ENCODE results near the gene ULK2.
A peak's percentile ranks its signal among the peaks of the same experiment; 100 is the strongest.
"Not testable (repeated sequence)": the region's sequence is repeated elsewhere in the genome, so short reads cannot be mapped to it uniquely, and the experiment has no call there.

The ULK2 gene

GRCh38 chr17:19860647-19861177 is 7.0 kb downstream of the ULK2 start:
- not testable (repeated sequence) for DNase-seq

- DNase-seq: no peak
These were observed 10.1 kb downstream of the ULK2 start for GRCh38 chr17:19857640-19858039.

GRCh38 chr17:19833914-19834313 is 33.8 kb downstream of the ULK2 start:
- DNase-seq: no peak

- no peak for DNase-seq
These were observed 37.7 kb downstream of the ULK2 start for GRCh38 chr17:19830061-19830460.

GRCh38 chr17:19812407-19812806 is 55.3 kb downstream of the ULK2 start:
- DNase-seq: no peak

GRCh38 chr17:19805006-19805405 is 62.7 kb downstream of the ULK2 start:
- DNase-seq: no peak

- DNase-seq: no peak
These were observed 67.2 kb downstream of the ULK2 start for GRCh38 chr17:19800571-19800970.

GRCh38 chr17:19799796-19800195 is 67.9 kb downstream of the ULK2 start:
- no peak for DNase-seq

- DNase-seq: no peak
These were observed 71.3 kb downstream of the ULK2 start for GRCh38 chr17:19796457-19796856.

- DNase-seq: no peak
These were observed 75.7 kb downstream of the ULK2 start for GRCh38 chr17:19791918-19792550.

- no peak for DNase-seq
These were observed 79.9 kb downstream of the ULK2 start for GRCh38 chr17:19787733-19788357.

- DNase-seq: no peak
These were observed 81.9 kb downstream of the ULK2 start for GRCh38 chr17:19785854-19786253.

GRCh38 chr17:19781488-19782458 is 86.0 kb downstream of the ULK2 start:
- no peak for DNase-seq

GRCh38 chr17:19780846-19781245 is 86.9 kb downstream of the ULK2 start:
- DNase-seq: no peak

GRCh38 chr17:19773534-19773933 is 94.2 kb downstream of the ULK2 start:
- no peak for DNase-seq

- peak; percentile 40 for DNase-seq
These were observed 95.6 kb downstream of the ULK2 start for GRCh38 chr17:19771971-19772630.

- DNase-seq: no peak
These were observed 96.6 kb downstream of the ULK2 start for GRCh38 chr17:19770985-19771735.

GRCh38 chr17:19769946-19770652 is 97.6 kb downstream of the ULK2 start:
- no peak for DNase-seq

- DNase-seq: no peak
These were observed 99.5 kb downstream of the ULK2 start for GRCh38 chr17:19768046-19768782.

GRCh38 chr17:19766421-19767270 is 101.1 kb downstream of the ULK2 start:
- peak; percentile 65 for DNase-seq
